Vagina (tissue), 2 donors: ENCODE data around the gene CAMK4.

Experiments used
- CTCF ChIP-seq, 3 experiments: fragments of 450-650 bp in 2 of 3; fragments of 200-600 bp in 1 of 3; sonication (generic) in 1 of 3; IDR thresholded peaks; one replicate each; pipeline ENCODE4 v1.5.1; 2017 to 2019; ENCODE audit warnings: antibody characterized with exemption in 3 of 3, mild to moderate bottlenecking in 2 of 3, moderate library complexity in 2 of 3
- POLR2A ChIP-seq, 2 donors: fragments of 450-650 bp; IDR thresholded peaks; one replicate each; pipeline ENCODE4 v1.6.1; 2017; ENCODE audit warnings: antibody characterized with exemption in 2 of 2, mild to moderate bottlenecking in 2 of 2, moderate library complexity in 2 of 2
- POLR2AphosphoS5 ChIP-seq, 2 donors: sonication (generic); formaldehyde crosslinking; IDR thresholded peaks; one replicate each; pipeline ENCODE4 v1.9.0; 2017; ENCODE audit warnings: antibody characterized with exemption in 2 of 2, mild to moderate bottlenecking in 2 of 2, low read depth in 1 of 2; ENCODE audit not compliant: insufficient read depth in 1 of 2

GRCh38 chr5:111223101-111223786 is 940 bp upstream of the CAMK4 start:
- no peak for TF ChIP-seq CTCF (IDR thresholded peaks at IDR 0.05)
- TF ChIP-seq POLR2A (IDR thresholded peaks at IDR 0.05), result no peak
- TF ChIP-seq POLR2AphosphoS5 (IDR thresholded peaks at IDR 0.05; ENCODE audit: insufficient read depth in 1 of 2, low read depth in 1 of 2), result no peak
